ENCODE results near the gene AMN1.
"Not testable (repeated sequence)": the region's sequence is repeated elsewhere in the genome, so short reads cannot be mapped to it uniquely, and the experiment has no call there.

AMN1 gene

DNA sequence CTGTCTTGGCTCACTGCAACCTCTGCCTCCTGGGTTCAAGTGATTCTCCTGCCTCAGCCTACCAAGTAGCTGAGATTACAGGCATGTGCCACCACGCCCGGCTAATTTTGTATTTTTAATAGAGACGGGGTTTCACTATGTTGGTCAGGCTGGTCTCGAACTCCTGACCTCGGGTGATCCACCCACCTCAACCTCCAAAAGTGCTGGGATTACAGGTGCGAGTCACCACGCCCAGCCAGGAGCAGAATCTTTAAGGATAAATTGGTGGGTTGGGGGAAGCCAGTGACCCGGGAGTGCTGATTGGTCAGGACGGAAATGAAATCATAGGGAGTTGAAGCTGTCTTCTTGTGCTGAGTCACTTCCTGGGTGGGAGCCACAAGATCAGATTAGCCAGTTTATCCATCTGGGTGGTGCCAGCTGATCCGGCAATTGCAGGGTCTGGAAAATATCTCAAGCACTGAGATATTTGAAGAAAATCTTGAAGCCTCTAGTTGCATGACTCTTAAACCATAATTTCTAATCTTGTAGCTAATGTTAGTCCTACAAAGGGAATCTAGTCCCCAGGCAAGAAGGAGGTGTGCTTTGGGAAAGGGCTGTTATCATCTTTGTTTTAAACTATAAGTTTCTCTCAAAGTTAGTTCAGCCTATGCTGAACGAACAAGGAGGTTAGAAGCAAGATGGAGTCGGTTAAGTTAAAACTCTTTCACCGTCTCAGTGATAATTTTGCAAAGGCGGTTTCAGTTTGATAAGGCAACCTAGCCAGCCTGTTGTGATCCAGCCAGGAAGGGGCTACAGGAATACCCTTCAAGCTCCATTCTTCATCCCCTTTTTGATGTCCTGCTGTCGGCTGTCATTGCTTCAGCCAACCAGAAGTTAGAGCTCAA lies 5.0 kb upstream of the AMN1 start:
- not testable (repeated sequence) for DNase-seq (ENCODE audit: low read depth, low spot score)

DNA sequence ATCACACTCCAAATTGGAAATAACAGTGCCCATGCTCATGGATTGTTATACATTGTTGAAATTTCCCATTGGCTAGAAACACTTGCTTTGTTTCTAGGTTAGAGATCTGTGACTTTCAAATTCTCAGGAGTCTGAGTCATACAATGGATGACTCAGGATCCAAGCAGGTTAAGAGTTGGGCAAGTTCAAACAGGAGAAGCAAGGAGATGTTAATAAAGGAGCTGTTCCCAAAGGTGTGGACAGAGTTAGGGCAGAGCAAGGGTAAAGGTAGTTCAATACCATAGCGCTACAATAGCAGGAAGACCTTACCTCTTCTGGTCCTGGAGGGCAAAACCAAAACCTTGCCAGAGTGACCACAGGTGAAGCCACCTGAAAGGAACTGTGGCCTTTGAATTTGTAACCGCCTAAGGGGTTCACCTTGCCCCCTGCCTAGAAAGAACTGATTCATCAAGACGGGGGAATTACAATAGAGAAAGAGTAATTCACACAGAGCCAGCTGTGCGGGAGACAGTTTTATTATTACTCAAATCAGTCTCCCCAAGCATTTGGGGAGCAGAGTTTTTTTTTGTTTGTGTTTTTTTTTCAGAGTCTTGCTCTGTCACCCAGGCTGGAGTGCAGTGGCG lies 4.2 kb upstream of the AMN1 start:
- DNase-seq (ENCODE audit: low read depth, low spot score): no peak

DNA sequence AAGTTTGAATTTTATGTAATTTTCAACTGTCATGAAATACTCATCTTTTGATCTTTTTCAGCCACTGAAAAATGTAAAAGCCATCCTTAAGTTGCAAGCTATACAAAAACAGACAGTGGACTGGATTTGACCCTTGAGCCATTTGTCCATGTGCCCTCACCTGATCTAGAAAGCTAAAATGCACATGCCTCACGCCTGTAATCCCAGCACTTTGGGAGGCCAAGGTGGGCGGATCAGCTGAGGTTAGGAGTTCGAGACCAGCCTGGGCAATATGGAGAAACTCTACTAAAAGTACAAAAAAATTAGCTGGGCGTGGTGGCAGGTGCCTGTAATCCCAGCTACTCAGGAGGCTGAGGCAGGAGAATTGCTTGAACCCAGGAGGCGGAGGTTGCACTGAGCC lies 2.4 kb upstream of the AMN1 start:
- not testable (repeated sequence) for DNase-seq (ENCODE audit: low read depth, low spot score)

DNA sequence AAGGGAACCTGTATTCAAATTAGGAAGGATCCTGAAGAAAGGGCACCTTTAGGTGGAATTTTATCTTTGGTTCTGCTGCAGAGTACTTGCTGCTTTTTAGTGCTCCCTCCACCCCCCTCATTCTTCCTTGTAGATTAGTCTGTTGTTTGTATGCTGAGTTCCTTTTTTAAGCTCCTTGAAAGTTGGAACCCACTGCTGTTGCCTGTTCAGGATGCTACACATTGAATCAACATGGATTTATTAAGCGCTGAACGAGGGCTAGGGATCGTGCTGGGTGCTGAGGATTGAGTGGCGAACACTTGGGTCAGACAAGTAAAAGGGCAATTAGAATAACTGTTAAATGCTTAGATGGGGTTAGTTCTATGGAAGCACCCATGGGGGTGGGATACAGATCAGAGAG lies 884 bp upstream of the AMN1 start:
- DNase-seq (ENCODE audit: low read depth, low spot score): no peak

DNA sequence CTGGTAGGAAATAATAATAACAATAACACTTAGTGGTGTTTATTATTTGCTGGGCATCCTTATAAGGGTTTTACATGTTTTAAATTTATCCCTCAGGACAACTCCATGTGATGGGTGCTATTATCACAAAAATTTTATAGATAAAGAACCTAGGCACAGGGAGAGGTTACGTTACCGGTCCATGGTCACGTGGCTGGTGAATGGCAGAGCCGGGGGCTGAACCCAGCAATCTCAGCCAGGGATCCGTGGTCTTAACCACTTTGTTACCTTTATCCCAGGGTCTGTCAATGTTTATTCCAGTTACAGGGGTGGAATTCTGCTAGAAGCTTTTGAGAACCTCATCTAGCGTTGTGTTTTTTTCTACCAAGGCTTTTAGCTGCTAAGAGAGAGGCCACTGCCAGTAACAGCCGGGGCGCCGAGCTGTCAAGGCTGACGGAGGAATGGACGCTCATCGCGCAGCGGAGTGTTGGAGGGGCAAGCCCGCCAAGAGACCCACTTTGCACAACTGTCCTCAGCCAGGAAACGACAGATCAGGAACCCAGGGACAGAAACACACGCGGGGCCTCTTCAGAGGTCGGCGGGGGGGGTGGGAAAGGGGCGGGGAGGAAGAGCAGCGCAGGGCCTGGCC lies 418 bp downstream of the AMN1 start:
- no peak for DNase-seq (ENCODE audit: low read depth, low spot score)

DNA sequence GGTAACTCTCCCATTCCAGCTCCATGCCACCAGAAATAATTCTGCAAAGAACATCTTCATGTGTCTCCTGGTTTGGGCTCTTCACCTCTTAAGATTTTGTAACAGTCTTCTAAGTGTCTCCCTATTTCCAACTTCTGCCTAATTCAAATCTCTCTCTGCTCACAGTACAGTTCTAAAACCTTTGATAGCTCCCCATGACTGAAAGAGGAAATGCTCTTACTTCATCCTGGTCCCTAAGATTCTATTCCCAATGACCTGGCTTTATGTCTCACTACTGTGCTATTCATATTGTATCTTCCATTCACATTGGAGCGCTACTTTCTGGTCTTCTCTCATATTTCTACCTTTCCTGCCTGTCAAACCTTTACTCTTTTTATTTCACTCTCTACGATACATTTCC lies 1.6 kb downstream of the AMN1 start:
- no peak for DNase-seq (ENCODE audit: low read depth, low spot score)

DNA sequence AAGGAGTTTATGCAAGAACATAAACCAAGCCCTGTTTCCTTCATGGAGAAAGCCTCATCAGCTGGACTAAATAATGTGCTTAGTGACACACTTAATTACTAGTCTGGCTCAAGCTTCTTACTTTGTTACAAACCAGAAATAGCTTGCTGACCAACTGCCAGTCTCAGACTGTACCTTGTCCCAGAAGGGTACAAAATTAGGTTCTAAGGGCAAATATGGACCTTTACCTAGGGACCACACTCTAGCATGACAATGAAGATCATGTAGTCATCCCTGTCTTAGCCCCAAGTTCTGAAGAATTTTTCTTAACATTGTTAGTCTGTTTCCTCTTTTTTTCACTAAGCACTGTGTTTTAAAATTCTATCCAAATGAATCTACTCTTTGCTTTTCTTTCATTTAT lies 2.2 kb downstream of the AMN1 start:
- no peak for DNase-seq (ENCODE audit: low read depth, low spot score)

DNA sequence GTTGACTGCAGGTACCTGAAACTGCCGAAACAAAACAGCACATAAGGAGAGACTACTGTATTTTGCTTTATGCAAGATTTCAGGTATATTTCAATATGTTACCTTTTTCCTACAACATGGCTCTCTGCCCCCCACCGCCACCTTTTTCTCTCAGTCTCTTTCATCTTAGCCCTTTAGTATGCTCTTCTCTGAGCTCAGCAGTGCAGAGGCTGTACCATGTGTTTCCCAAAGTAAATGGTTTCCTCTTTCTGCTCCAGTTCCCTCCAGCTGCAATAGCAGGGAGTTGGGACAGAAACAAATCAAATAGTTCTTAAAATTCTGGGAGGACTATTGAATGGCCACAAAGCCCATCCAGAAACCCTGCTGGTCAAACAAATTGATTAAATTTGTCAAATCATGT lies 4.3 kb downstream of the AMN1 start:
- DNase-seq (ENCODE audit: low read depth, low spot score): no peak

DNA sequence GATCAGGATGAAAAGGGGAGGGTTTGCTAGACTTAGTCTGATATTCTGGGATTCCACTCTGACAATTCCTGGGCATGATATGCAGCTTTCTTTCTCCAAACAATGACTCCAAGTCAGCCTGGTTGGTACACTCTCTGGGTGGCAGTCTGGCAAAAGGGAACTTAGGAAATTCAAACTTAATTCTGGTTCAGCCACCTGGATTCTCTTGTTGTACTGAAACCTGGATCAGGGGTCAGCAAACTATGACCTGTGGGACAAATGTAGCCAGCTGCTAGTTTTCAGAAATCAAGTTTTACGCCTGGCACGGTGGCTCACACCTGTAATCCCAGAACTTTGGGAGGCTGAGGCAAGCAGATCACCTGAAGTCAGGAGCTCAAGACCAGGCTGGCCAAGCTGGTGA lies 6.2 kb downstream of the AMN1 start:
- DNase-seq (ENCODE audit: low read depth, low spot score): no peak

DNA sequence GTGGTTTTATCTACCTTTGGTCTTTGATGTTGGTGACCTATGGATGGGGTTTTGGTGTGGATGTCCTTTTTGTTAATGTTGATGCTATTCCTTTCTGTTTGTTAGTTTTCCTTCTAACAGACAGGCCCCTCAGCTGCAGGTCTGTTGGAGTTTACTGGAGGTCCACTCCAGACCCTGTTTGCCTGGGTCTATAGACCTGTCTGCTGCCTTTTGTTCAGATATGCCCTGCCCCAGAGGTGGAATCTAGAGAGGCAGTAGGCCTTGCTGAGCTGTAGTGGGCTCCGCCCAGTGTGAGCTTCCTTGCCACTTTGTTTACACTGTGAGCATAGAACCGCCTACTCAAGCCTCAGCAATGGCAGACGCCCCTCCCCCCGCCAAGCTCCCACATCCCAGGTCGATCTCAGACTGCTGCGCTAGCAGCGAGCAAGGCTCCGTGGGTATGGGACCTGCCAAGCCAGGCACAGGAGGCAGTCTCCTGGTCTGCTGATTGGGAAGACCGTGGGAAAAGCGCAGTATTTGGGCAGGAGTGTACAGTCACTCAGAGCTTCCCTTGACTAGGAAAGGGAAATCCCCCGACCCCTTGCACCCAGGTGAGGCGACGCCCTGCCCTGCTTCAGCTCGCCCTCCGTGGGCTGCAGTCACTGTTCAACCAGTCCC lies 10.2 kb downstream of the AMN1 start:
- DNase-seq (ENCODE audit: low read depth, low spot score): not testable (repeated sequence)

DNA sequence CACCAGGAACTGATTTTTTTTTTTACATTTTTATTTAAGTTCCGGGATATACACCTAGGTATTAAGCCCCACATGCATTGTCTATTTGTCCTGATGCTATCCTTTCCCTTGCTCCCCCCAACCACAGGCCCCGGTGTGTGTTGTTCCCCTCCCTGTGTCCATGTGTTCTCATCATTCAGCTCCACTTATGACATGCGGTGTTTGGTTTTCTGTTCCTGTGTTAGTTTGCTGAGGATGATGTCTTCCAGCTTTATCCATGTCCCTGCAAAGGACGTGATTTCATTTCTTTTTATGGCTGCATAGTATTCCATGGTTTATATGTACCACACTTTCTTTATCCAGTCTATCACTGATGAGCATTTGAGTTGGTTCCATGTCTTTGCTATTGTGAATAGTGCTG lies 11.8 kb downstream of the AMN1 start:
- DNase-seq (ENCODE audit: low read depth, low spot score): not testable (repeated sequence)

DNA sequence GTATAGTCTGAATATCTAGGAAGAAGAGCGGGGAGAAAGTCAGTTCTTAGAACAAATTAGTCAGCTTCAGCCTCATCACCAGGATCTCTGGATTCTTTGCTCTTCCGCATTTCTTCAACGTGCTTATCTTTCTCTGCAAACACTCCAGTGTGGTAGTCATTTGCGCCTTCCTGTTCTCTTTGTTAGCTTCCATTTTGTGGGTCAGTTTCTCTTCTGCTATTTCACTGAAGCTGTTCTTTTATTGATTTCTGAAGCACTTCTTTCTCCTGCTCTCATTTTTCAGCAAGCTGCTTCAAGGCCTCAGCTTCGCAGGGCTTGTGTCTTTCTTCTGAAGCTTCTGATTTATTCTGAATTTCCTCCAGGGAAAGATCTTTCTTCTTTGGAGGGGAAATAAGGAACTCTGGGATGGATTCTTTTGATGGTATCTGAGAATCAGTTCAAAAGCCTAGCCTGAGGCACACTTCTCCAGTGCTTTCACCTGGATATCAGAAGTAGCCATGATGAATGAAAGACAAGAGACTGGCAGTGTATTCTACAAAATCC lies 13.5 kb downstream of the AMN1 start:
- DNase-seq (ENCODE audit: low read depth, low spot score): no peak

DNA sequence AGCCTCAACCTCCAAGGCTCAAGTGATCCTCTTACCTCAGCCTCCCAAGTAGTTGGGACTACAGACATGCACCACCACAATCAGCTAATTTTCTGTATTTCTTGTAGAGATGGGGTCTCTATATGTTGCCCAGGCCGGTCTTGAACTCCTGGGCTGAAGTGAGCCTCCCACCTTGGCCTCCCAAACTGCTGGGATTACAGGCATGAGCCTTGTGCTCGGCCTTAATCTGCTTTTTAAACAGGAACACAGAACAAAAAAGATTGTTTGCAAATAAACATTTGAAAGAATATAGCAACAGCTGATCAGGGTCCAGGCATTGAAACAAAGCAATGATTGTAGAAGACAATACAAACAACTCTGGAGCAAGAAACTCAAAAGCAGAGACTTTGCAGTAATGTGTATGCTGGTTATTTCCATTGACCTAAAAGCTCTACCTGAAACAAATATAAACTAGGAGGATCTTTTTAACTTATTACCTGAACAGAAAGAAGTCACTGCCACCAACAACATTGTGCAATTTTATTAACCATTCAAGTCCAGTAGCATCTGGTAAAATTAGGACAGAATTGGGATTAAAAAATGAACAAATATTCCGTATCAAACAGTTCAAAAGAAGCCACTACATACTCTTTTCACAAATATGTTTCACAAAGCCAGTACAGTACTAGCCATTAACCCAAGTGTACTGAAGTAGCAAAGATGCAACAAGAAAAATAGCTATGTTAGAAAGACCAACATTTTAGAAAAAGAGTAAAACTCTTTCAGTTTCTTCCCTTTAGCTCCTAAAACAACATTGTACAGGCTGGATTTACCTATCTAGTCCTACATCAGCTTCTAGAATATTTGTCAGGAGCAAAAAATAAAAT lies 14.2 kb downstream of the AMN1 start:
- DNase-seq (ENCODE audit: low read depth, low spot score): no peak

DNA sequence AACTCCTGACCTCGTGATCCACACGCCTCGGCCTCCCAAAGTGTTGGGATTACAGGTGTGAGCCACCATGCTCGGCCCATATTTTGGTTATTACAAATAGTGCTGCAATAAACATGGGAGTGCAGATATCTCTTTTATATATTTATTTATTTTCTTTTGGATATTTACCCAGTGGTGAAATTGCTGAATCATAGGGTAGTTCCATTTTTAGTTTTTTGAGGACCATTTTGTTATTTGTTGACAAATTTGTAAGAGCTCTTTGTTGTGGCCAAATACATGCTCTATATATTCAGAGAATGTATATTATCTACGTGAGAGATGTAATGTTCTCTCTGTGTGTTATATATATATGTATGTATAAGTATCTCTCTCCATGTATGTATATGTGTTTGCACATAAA lies 15.9 kb downstream of the AMN1 start:
- DNase-seq (ENCODE audit: low read depth, low spot score): no peak

DNA sequence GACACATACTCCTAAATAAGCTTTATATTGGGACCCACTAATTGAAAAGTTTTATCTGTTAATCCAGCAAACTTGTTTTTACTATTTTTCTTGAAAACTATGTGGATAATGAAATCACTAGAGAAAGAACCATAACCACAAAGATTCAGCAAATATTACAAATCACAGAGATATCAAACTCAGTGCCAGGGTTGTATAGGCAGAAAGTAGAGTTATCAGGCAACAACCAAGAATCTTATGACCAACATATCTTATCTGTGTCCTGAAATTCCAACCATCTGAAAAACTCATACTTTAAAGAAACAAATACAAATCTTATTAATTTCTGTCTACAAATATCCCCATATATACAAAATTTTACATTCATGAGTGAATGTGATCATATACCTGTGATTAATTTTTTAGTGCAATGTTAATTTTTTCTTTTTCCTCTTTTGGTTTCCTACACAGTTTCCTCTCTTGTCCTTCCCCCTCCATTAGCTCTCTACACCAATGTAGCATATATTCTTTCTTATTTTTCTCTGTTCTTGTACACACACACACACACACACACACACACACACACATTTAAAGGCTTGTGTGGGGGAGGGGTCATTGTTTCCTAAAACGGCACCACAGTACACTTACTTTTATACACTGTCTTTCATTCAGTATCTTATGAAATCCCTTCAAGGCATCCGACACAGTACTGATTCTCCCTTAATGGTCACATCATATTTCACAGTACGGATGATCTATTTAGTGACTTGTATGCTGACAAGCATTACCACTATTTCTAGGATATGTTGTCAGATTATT lies 18.6 kb downstream of the AMN1 start:
- DNase-seq (ENCODE audit: low read depth, low spot score): no peak

DNA sequence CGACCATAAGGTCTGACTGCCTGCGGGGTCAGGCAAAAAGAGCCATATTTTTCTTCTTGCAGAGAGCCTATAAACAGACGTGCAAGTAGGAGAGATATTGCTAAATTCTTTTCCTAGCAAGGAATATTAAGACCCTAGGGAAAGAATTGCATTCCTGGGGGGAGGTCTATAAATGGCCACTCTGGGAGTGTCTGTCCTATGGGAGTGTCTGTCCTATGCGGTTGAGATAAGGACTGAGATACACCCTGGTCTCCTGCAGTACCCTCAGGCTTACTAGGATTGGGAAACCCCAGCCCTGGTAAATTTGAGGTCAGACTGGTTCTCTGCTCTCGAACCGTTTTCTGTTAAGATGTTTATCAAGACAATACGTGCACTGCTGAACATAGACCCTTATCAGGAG lies 20.7 kb downstream of the AMN1 start:
- not testable (repeated sequence) for DNase-seq (ENCODE audit: low read depth, low spot score)

DNA sequence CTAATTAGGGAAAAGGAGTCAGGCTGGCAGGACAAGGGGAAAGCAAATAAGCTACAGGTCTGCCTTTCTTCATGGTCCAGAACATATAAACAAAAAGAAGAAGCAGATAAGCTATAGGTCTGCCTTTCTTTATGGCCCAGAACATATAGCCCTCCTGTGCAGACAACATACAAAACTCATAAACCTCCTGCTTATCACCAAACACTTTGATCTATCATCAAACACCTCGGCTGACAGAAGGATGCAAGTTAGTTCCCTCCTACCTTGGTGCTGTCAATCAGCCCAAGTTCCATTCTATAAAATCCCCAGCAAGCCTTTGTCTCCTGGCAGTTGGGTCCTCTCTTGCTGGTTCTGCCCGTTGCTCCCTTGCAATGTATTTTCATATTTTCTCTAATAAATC lies 23.2 kb downstream of the AMN1 start:
- no peak for DNase-seq (ENCODE audit: low read depth, low spot score)

DNA sequence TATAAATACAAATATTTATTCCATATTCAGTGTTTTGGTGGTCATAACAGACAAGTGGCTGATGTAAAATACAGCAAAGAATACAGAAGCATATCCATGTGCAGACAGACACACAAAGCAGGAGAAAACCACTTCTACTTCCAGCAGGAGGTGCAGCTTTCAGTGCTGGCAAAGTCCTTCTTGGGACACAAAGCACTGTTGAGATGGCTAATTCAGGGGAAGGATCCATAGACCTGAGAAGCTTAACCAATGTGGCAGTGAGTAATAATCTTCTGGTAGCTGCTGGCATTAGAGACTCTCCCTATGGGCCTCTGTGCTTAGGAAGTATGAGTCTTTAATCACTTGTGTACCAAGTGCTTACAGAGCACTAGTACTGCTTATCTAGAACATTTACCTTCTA lies 26.8 kb downstream of the AMN1 start:
- DNase-seq (ENCODE audit: low read depth, low spot score): no peak

DNA sequence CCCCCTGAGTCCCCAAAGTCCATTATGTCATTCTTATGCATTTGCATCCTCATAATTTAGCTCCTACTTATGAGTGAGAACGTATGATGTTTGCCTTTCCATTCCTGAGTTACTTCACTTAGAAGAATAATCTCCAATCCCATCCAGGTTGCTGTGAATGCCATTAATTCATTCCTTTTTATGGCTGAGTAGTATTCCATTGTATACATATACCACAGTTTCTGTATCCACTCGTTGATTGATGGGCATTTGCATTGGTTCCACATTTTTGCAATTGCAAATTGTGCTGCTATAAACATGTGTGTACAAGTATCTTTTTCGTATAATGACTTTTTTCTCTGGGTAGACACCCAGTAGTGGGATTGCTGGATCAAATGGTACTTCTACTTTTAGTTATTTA lies 38.9 kb downstream of the AMN1 start:
- DNase-seq (ENCODE audit: low read depth, low spot score): not testable (repeated sequence)

DNA sequence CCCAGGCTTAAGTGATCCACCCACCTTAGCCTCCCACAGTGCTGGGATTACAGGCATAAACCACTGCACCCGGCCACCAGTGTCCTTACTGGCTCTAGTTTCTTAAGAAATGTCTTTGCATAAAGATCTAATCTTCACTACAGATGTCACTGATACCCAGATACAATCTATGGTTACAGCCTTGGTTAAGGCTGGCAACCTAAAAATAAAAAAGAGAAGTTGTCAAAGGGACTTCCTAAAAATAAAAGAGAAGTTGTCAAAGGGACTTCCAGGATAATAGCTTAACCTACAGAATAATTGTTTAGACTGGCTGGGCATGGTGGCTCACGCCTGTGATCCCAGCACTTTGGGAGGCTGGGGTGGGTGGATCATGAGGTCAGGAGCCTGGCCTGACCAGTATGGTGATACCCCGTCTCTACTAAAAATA lies 41.7 kb downstream of the AMN1 start:
- no peak for DNase-seq (ENCODE audit: low read depth, low spot score)
